Stimulated activated CD4-positive, alpha-beta T cell treated with anti-CD3 and anti-CD28 coated beads, Interleukin-15, amount 100 ng/mL, for 24 hours (primary cell): Measurements from ENCODE around the gene ZNF438.
"Not testable (repeated sequence)": the region's sequence is repeated elsewhere in the genome, so short reads cannot be mapped to it uniquely, and the experiment has no call there.

ENCODE experiments used
- DNase-seq: peaks from one replicate; pipeline ENCODE4 v3.0.0-alpha.2; 2020

Gene ZNF438

DNA sequence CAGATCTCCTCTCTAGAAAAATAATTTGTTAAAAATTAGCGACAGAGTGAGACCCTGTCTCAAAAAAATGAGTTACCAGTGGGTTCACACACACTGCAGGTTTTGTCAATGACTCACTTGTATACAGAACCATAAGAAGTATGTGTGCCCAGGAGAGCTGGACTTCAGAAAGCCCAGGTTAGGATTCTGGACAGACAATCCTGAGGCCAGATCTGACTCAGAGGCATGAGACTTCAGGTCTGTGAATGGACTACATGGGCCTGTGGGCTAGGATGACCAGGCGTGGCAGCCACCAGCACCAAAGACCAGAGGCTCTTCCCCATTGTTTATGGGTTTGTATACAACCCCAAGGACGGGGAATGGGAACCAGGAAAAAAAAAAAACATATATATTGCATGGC lies 9.3 kb upstream of the ZNF438 start:
- no peak for DNase-seq

GRCh38 chr10:31039006-31039405 lies 7.3 kb upstream of the ZNF438 start:
- not testable (repeated sequence) for DNase-seq

GRCh38 chr10:31037749-31038148 lies 6.1 kb upstream of the ZNF438 start:
- DNase-seq: no peak

DNA sequence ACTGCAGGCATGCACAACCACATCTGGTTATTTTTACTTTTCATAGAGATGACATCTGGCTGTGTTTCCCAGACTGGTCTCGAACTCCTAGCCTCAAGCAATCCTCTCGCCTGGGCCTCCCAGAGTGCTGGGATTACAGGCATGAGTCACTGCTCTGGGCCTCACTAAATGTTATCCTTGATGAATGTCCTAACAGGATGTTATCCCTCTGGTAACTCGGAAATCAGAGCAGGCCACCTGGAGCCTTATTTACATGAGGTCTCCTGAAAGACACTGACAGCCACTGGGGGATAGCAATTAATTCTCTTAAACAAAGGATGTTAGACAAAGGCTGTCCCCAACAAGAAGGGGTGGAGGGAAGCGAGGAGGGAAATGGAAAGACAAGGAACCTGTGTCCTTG lies 4.5 kb upstream of the ZNF438 start:
- DNase-seq: no peak

GRCh38 chr10:31035266-31035798 lies 3.7 kb upstream of the ZNF438 start:
- no peak for DNase-seq

GRCh38 chr10:31034098-31034909 lies 2.6 kb upstream of the ZNF438 start:
- no peak for DNase-seq

GRCh38 chr10:31033147-31033546 lies 1.5 kb upstream of the ZNF438 start:
- no peak for DNase-seq

GRCh38 chr10:31032258-31033132 lies 830 bp upstream of the ZNF438 start:
- DNase-seq: peak; percentile 96

GRCh38 chr10:31031205-31031557 lies 484 bp downstream of the ZNF438 start:
- DNase-seq: peak; percentile 4

- no peak for DNase-seq
Measured at GRCh38 chr10:31030800-31031199, 865 bp downstream of the ZNF438 start.

DNA sequence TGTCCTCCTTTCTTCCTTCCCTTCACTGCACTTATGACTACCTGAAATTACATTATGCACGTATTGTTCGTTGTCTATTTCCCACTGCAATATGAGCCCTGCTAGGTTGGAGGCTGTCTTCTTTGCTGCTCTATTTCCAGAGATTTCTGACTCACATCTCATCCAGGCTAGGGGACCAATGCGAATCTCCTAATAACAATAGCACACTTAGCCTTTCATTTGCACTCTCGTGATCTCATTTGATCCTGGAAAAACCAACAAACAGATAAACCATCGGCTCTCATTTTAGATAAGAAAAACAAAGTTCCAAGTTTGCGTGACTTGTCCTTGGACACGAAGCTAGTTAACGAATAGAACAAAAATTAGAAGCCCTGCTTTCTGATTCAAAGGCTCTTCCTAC lies 1.4 kb downstream of the ZNF438 start:
- DNase-seq: no peak

DNA sequence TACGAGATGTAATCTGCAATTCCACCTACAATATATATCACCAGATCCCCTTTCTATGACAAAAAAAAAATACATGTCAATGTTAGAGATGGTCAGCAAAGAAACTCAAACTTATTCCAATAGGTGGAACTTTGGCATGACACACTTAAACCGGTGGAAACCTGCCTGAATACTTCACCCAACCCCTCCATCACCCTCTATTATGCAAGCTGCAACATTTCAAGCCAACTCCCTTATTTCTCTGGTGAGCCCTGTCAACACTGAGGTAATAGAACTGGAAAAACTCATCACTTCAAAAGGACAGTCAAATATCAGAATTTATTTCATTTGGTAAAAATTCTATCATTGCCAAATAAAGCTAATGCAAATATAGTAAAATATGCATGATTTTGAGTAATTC lies 3.6 kb downstream of the ZNF438 start:
- no peak for DNase-seq

DNA sequence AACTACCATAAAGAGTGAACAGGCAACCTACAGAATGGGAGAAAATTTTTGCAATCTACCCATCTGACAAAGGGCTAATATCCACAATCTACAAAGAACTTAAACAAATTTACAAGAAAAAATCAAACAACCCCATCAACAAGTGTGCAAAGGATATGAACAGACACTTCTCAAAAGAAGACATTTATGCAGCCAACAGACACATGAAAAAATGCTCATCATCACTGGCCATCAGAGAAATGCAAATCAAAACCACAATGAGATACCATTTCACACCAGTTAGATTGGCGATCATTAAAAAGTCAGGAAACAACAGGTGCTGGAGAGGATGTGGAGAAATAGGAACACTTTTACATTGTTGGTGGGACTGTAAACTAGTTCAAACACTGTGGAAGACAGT lies 5.4 kb downstream of the ZNF438 start:
- not testable (repeated sequence) for DNase-seq

- no peak for DNase-seq
Measured at GRCh38 chr10:31025142-31025541, 6.5 kb downstream of the ZNF438 start.

DNA sequence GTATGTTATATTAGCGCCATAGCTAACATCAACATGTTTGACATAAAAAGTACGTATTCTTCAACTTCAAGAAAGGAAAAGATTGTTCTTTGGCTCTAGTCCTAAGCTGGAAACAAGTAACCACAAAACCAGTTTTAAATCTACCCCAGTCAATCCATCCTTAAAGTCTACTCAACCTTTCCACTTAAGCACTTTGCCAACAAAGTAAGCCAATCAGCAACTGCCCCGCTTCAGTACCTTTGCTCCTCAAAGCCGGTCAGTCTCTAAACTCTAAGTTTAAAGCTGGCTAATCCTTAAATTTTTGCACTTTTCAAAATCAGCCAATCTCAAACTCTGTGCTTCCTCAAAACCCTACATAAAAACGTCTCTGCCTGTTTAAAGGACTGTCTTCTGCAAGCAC lies 8.1 kb downstream of the ZNF438 start:
- DNase-seq: no peak

- DNase-seq: no peak
Measured at GRCh38 chr10:31020209-31020608, 11.5 kb downstream of the ZNF438 start.

- no peak for DNase-seq
Measured at GRCh38 chr10:31018962-31019361, 12.7 kb downstream of the ZNF438 start.

- DNase-seq: no peak
Measured at GRCh38 chr10:31018356-31018750, 13.3 kb downstream of the ZNF438 start.

- DNase-seq: no peak
Measured at GRCh38 chr10:31017534-31018355, 13.9 kb downstream of the ZNF438 start.

GRCh38 chr10:31014161-31014875 lies 17.3 kb downstream of the ZNF438 start:
- DNase-seq: no peak

DNA sequence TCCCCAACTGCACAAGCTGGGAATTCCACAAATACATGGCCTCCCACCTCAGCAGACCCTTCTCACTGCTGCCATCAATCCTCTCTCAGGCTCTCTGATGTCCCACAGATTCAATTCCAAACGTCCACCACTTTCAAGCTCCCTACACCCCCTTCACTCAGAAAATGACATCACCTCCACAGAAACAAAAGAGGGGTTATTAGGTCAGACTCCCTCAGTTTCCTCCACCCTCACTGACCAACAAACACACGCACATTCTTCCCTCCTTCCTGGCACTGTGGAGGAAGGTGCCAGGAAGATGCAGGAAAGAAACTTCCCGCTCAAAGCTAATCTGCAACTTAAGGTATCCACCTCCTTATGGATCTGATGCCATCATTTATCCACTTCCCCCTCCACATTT lies 18.3 kb downstream of the ZNF438 start:
- no peak for DNase-seq

GRCh38 chr10:31011665-31012022 lies 20.0 kb downstream of the ZNF438 start:
- no peak for DNase-seq
